Stomach (tissue), 4 donors: ENCODE data around the gene ATF7IP2.

Experiments used
- CTCF ChIP-seq, 7 experiments: fragments of 450-650 bp in 4 of 7; fragments of 200-600 bp in 3 of 7; sonication (generic) in 3 of 7; IDR thresholded peaks; one replicate each; pipeline ENCODE4 v1.5.1; 2016 to 2019; ENCODE audit warnings: antibody characterized with exemption in 7 of 7, control low read depth in 2 of 7, mild to moderate bottlenecking in 1 of 7
- POLR2AphosphoS5 ChIP-seq, 3 donors: sonication (generic); formaldehyde crosslinking; IDR thresholded peaks; one replicate each; pipeline ENCODE4 v1.6.1; 2016; ENCODE audit warnings: antibody characterized with exemption in 3 of 3

GRCh38 chr16:10356870-10357842, 28.7 kb upstream of the ATF7IP2 start:
- TF ChIP-seq CTCF (IDR thresholded peaks at IDR 0.05) (no peak), POLR2AphosphoS5 (IDR thresholded peaks at IDR 0.05) (no peak)
